SH-SY5Y (cell line): ENCODE data around the gene ZDHHC14.

Experiments used
- GATA2 ChIP-seq: IDR thresholded peaks from 2 replicates; pipeline ENCODE4 v1.6.1; 2011; ENCODE audit warnings: mild to moderate bottlenecking, low read depth, low read length
- GATA3 ChIP-seq: IDR thresholded peaks from 2 replicates; pipeline ENCODE4 v1.6.1; 2011; ENCODE audit warnings: low read depth, mild to moderate bottlenecking, low read length, moderate library complexity

- no peak for TF ChIP-seq GATA3
- no peak for TF ChIP-seq GATA2
These were observed 1.1 kb upstream of the ZDHHC14 start for GRCh38 chr6:157379656-157380457.
